ENCODE data around the gene HNF4A.

- TF ChIP-seq, protein P1, sequence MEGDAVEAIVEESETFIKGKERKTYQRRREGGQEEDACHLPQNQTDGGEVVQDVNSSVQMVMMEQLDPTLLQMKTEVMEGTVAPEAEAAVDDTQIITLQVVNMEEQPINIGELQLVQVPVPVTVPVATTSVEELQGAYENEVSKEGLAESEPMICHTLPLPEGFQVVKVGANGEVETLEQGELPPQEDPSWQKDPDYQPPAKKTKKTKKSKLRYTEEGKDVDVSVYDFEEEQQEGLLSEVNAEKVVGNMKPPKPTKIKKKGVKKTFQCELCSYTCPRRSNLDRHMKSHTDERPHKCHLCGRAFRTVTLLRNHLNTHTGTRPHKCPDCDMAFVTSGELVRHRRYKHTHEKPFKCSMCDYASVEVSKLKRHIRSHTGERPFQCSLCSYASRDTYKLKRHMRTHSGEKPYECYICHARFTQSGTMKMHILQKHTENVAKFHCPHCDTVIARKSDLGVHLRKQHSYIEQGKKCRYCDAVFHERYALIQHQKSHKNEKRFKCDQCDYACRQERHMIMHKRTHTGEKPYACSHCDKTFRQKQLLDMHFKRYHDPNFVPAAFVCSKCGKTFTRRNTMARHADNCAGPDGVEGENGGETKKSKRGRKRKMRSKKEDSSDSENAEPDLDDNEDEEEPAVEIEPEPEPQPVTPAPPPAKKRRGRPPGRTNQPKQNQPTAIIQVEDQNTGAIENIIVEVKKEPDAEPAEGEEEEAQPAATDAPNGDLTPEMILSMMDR (IDR thresholded peaks at IDR 0.05; ENCODE audit: low read depth, low read length) = no peak
- no peak for TF ChIP-seq EZH2phosphoT487 (IDR thresholded peaks at IDR 0.05; ENCODE audit: low read depth)
Measured at GRCh38 chr20:44414346-44414714, 58.8 kb downstream of the HNF4A start.
